Measurements from ENCODE around the gene MED15.
"Not testable (repeated sequence)": the region's sequence is repeated elsewhere in the genome, so short reads cannot be mapped to it uniquely, and the experiment has no call there.

Gene MED15

GRCh38 chr22:20585639-20586402 is 78.4 kb downstream of the MED15 start:
- no peak for DNase-seq

- DNase-seq: no peak
Observed at GRCh38 chr22:20586403-20586745, 79.0 kb downstream of the MED15 start.

GRCh38 chr22:20587206-20587958 is 80.0 kb downstream of the MED15 start:
- no peak for DNase-seq

GRCh38 chr22:20588092-20588842 is 80.9 kb downstream of the MED15 start:
- DNase-seq: no peak

- no peak for DNase-seq
Observed at GRCh38 chr22:20588843-20589581, 81.6 kb downstream of the MED15 start.

GRCh38 chr22:20589614-20590476 is 82.4 kb downstream of the MED15 start:
- no peak for DNase-seq

GRCh38 chr22:20590477-20591294 is 83.3 kb downstream of the MED15 start:
- no peak for DNase-seq

GRCh38 chr22:20591295-20591645 is 83.9 kb downstream of the MED15 start:
- no peak for DNase-seq

- DNase-seq: no peak
Observed at GRCh38 chr22:20591660-20592310, 84.4 kb downstream of the MED15 start.

- not testable (repeated sequence) for DNase-seq
Observed at GRCh38 chr22:20594038-20594437, 86.6 kb downstream of the MED15 start.

GRCh38 chr22:20594486-20594885 is 87.1 kb downstream of the MED15 start:
- DNase-seq: not testable (repeated sequence)

GRCh38 chr22:20595461-20595860 is 88.1 kb downstream of the MED15 start:
- no peak for DNase-seq

GRCh38 chr22:20599117-20599516 is 91.7 kb downstream of the MED15 start:
- DNase-seq: no peak

GRCh38 chr22:20600137-20600673 is 92.8 kb downstream of the MED15 start:
- no peak for DNase-seq

- no peak for DNase-seq
Observed at GRCh38 chr22:20601308-20601707, 93.9 kb downstream of the MED15 start.

- no peak for DNase-seq
Observed at GRCh38 chr22:20602609-20603164, 95.3 kb downstream of the MED15 start.

GRCh38 chr22:20604092-20604747 is 96.8 kb downstream of the MED15 start:
- no peak for DNase-seq

GRCh38 chr22:20604776-20605221 is 97.4 kb downstream of the MED15 start:
- no peak for DNase-seq

- DNase-seq: no peak
Observed at GRCh38 chr22:20605328-20605727, 97.9 kb downstream of the MED15 start.
